COLO668 (cell line): Measurements from ENCODE around the gene ARHGAP33.

ENCODE experiments used
- DNase-seq: peaks from one replicate; lab custom pipeline; 2025; ENCODE audit not compliant: unreplicated experiment; lab: John Stamatoyannopoulos, UW

Gene ARHGAP33, protein sequence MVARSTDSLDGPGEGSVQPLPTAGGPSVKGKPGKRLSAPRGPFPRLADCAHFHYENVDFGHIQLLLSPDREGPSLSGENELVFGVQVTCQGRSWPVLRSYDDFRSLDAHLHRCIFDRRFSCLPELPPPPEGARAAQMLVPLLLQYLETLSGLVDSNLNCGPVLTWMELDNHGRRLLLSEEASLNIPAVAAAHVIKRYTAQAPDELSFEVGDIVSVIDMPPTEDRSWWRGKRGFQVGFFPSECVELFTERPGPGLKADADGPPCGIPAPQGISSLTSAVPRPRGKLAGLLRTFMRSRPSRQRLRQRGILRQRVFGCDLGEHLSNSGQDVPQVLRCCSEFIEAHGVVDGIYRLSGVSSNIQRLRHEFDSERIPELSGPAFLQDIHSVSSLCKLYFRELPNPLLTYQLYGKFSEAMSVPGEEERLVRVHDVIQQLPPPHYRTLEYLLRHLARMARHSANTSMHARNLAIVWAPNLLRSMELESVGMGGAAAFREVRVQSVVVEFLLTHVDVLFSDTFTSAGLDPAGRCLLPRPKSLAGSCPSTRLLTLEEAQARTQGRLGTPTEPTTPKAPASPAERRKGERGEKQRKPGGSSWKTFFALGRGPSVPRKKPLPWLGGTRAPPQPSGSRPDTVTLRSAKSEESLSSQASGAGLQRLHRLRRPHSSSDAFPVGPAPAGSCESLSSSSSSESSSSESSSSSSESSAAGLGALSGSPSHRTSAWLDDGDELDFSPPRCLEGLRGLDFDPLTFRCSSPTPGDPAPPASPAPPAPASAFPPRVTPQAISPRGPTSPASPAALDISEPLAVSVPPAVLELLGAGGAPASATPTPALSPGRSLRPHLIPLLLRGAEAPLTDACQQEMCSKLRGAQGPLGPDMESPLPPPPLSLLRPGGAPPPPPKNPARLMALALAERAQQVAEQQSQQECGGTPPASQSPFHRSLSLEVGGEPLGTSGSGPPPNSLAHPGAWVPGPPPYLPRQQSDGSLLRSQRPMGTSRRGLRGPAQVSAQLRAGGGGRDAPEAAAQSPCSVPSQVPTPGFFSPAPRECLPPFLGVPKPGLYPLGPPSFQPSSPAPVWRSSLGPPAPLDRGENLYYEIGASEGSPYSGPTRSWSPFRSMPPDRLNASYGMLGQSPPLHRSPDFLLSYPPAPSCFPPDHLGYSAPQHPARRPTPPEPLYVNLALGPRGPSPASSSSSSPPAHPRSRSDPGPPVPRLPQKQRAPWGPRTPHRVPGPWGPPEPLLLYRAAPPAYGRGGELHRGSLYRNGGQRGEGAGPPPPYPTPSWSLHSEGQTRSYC

DNA sequence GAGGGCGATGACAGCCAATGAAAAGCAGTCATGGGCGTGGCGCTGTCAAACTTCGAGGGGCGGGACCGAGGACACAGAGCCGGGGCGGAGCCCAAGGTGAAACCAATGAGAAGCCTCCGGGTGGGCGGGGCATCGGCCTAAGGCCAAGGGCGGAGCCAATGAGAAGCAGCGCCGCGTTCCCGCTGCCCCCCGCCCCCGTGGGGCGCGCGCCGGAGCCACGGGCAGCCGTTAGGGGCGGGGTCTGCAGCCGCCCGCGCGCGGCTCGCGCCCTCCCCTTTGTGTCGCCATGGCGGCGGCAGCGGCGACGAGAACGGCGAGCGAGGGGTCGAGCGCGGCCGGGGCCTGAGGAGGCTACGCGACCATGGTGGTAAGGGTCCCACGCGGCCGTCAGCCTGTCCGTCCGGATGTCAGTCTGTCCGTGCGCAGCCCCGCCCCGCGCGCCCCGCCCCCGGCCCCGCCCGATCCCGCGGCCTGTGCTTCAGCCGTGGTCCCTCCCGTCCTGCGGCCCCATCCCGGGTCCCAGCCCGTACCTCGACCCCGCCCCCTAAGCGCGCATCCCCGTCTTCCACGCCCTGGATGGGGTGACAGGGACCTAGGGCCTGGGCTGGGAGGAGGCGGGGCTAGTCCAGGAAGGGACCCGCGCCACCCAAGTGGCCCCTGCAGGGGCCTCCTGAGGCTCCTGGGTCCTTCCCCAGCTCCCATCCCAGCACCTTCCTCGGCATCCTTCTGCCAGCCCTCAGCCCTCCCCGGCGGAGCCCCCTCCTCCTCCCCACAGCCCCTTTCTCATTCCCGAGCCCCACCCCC lies at the start of gene ARHGAP33:
ARHGAP33 (plus strand) TSS at position 267 of the 804 bp plus-strand sequence; CDS start at position 362, 95 bp downstream.
- DNase-seq, result peak; percentile 99

DNA sequence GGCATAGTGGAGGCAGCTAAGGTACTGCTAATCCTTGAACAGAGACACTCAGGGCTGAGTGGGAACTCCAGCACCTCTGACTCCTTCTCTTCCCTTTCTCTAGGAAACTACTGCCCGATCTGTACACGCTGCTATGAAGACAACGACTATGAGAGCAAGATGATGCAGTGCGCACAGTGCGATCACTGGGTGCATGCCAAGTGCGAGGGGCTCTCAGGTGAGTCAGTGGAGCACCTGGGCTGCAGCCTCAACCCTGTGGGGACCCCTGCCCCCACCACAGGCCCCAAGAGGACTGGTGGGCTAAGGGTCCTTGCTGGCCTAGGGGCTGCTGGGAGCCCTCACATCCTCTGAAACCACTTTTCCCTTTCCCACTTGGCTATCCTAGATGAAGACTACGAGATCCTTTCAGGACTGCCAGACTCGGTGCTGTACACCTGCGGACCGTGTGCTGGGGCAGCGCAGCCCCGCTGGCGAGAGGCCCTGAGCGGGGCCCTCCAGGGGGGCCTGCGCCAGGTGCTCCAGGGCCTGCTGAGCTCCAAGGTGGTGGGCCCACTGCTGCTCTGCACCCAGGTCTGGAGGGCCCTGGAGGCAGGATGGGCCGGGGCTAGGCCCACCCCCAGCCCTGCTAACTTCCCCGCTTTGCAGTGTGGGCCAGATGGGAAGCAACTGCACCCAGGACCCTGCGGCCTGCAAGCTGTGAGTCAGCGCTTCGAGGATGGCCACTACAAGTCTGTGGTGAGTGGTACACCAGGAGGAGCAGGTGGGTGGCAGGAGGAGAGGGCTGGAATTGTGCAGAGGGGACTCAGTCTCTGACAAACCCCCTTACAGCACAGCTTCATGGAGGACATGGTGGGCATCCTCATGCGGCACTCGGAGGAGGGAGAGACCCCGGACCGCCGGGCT lies 48.1 kb upstream of the ARHGAP33 start:
- DNase-seq, result no peak

DNA sequence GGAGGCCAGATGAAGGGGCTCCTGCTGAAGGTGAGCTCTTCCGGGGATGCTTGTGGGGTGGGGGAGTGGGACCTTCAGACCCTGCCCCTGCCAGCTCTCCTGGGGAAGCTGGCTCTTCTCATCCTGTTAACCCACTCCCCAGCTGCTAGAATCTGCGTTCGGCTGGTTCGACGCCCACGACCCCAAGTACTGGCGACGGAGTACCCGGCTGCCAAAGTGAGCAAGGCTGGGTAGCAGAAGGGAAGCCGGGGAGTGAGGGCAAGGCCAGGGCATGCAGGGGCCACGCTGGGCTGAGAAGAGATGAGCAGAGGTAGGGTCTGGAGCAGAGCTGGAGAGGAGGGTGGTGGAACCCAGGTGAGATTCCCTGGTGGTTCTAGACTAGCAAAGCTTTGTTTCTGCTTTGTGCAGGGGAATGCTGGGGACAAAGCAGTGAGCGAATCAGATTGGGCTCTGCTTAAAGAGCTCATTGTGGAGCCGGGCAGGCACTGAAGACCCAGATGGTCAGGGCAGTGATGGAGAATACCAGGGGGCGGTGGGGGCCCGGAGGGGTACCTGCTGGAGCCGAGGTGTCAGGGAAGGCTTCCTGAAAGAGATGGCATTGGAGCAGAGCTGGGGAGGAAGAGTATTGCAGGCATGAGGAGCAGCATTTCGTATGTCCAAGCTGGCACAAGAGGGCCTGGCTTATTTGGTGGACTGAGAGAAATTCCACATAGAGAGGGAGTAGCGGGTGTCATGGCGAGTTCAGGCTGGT lies 47.2 kb upstream of the ARHGAP33 start:
- no peak for DNase-seq

DNA sequence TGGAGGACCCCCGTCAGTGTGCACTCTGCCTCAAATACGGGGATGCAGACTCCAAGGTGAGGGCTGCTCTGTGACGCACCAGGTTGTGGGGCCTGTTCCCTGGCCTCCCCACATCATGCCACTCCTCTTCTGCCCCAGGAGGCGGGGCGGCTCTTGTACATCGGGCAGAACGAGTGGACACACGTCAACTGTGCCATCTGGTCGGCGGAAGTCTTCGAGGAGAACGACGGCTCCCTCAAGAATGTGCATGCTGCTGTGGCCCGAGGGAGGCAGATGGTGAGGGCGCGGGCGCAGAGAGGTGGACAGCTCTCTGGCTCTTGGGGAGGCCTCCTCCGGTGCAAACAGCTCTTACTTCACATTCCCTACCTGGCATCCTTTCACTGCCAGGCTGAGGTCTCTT lies 46.3 kb upstream of the ARHGAP33 start:
- DNase-seq, result no peak

DNA sequence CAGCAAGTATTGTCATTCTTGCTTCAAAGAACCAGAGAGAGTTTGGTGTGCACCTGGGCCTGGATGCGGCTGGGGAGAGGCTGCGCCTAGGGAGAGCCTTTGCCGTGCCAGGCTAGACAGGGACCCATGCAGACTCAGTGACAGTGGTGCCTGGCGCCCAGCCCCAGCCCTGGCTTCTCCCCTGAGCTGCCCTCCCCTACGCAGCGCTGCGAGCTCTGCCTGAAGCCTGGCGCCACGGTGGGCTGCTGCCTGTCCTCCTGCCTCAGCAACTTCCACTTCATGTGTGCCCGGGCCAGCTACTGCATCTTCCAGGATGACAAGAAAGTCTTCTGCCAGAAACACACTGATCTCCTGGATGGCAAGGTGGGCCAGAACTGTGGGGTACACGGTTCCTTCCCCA lies 45.6 kb upstream of the ARHGAP33 start:
- no peak for DNase-seq

DNA sequence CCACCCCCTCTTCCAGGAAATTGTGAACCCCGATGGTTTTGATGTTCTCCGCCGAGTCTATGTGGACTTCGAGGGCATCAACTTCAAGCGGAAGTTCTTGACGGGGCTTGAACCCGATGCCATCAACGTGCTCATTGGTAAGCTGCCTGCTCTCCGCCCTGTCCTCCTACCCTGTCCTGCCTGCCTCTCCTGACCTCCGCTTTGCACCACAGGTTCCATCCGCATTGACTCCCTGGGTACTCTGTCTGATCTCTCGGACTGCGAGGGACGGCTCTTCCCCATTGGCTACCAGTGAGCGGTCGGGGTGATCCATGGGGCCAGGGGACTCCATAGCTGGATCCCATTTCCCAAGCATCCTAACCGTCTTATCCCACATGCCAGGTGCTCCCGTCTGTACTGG lies 45.0 kb upstream of the ARHGAP33 start:
- no peak for DNase-seq

DNA sequence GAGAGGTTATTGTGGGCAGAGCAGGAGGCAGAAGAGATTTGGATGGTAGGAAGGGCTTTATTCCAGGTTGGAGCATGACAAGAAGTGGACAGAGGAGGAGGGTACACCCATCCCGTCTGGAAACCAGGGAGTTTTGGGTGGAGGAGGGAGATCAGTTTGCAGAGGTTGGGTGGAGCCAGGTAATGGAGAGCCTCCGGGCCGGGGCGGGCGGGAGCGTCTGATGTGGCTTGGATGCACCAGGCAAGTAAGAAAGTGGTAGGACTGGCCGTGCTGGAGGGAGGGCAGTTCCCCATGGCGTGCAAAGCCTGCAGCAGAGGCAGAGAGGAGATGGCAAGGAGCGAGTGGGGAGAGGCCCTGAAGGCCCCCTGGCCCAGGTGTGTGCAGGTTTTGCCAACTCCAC lies 44.0 kb upstream of the ARHGAP33 start:
- DNase-seq, result no peak

DNA sequence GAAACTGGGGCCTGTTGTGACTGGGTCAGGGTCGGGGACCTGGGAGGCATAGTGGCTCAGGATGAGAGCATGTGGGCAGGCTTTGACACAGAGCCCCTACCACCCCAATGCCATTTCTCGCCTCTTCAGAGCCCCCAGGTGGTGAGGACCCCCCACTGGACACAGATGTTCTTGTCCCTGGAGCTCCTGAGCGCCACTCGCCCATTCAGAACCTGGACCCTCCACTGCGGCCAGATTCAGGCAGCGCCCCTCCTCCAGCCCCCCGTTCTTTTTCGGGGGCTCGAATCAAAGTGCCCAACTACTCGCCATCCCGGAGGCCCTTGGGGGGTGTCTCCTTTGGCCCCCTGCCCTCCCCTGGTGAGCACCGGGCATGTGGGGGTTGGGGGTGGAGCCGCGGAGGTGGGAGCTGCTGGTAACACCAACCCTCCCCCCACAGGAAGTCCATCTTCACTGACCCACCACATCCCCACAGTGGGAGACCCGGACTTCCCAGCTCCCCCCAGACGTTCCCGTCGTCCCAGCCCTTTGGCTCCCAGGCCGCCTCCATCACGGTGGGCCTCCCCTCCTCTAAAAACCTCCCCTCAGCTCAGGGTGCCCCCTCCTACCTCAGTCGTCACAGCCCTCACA lies 43.5 kb upstream of the ARHGAP33 start:
- no peak for DNase-seq

DNA sequence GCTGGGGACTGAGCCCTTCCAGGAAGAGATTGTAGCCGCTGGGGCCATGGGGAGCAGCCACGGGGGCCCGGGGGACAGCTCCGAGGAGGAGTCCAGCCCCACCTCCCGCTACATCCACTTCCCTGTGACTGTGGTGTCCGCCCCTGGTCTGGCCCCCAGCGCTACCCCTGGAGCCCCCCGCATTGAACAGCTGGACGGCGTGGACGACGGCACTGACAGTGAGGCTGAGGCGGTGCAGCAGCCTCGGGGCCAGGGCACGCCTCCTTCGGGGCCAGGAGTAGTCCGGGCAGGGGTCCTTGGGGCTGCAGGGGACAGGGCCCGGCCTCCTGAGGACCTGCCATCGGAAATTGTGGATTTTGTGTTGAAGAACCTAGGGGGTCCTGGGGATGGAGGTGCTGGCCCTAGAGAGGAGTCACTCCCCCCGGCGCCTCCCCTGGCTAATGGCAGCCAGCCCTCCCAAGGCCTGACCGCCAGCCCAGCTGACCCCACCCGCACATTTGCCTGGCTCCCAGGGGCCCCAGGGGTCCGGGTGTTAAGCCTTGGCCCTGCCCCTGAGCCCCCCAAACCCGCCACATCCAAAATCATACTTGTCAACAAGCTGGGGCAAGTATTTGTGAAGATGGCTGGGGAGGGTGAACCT lies 42.7 kb upstream of the ARHGAP33 start:
- DNase-seq, result no peak

DNA sequence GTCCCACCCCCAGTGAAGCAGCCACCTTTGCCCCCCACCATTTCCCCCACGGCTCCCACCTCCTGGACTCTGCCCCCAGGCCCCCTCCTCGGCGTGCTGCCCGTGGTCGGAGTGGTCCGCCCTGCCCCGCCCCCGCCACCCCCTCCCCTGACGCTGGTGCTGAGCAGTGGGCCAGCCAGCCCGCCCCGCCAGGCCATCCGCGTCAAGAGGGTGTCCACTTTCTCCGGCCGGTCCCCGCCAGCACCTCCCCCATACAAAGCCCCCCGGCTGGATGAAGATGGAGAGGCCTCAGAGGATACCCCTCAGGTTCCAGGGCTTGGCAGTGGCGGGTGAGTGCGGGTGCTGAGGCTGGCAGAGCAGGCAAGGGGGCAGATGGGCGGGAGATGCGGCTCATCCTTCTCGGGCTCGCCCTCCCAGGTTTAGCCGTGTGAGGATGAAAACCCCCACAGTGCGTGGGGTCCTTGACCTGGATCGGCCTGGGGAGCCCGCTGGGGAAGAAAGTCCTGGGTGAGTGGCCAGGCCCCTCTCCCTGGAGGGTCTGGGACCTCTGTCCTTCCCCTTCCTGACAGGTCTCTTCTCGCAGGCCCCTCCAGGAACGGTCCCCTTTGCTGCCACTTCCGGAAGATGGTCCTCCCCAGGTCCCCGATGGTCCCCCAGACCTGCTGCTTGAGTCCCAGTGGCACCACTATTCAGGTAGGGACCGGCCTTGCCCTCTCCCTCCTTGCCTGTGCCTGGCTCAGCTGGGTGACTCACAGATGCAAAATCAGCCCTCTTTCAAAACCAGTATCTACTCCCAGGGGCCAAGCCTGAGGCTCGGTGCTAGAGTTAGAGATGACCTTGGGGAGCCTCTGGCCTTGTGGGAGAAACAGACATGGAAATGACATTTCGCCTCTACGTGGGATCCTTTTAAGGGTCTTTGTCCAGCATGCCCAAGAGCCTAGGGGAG lies 41.9 kb upstream of the ARHGAP33 start:
- no peak for DNase-seq

DNA sequence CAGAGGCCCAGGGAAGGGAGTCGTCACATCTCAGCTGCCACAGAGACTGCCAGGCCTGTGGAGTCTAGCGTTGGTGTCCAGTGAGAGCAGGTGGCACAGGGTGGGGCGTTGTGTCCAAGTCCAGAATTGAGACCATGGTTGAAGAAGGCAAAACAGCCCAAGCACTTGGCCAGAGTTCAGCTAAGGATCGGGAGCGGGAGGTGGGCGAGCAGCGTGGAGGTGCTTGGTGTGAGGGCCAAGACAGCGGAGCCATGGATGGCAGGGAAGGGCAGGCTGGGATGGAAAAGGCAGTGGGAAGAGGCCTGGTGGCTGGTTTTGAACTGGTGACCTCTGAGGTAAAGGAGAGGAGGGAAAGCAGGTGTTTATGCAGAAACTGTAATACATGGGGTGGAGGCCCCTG lies 41.1 kb upstream of the ARHGAP33 start:
- DNase-seq, result no peak

DNA sequence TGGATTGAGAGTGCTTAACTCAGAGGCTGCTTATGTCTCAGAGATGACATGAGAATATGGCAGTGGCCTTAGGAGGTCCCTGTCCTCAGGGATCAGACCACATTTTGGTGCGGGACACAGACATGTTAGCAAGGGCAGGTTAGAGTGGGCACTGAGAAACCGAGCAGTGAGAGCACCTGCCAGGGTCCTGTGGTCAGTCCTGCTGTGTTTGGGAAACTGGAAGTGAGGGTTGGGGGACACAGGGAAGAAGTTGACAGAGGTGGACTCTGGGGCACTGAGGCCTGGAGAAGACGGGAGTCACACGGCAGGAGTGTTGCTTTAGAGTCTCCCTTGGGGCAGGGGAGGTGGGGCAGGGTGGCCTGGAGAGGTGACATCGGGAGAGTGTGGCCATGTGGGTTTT lies 40.5 kb upstream of the ARHGAP33 start:
- DNase-seq, result no peak

DNA sequence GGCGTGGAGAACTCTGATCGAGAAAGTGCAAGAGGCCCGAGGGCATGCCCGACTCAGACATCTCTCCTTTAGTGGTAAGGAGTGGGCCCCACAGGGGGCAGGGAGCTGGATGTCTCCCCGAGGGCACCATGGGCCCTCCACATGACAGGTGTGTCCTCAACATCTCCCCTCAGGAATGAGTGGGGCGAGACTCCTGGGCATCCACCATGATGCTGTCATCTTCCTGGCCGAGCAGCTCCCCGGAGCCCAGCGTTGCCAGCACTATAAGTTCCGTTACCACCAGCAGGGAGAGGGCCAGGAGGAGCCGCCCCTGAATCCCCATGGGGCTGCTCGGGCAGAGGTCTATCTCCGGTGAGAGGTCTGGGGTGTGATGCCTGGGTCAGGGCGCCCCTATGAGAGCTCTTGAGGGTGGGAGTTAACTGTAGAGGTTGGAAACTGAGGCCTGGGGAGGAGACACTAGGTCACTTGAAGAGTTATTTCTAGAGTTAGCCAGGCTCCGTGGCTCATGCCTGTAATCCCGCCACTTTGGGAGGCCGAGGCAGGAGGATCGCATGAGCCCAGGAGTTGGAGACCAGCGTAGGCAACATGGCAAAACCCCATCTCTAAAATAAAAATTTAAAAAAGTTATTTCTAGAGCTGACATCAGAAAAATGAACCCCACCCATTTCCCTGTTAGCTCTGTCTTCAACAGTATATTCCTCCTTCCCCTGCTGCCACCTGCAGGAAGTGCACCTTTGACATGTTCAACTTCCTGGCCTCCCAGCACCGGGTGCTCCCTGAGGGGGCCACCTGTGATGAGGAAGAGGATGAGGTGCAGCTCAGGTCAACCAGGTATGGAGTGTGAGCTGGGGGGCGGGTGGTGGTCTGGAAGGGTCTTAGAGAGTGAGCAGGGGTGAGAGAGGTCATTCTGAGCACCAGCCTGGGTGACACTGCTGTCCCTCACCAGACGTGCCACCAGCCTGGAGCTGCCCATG lies 38.2 kb upstream of the ARHGAP33 start:
- DNase-seq, result no peak

DNA sequence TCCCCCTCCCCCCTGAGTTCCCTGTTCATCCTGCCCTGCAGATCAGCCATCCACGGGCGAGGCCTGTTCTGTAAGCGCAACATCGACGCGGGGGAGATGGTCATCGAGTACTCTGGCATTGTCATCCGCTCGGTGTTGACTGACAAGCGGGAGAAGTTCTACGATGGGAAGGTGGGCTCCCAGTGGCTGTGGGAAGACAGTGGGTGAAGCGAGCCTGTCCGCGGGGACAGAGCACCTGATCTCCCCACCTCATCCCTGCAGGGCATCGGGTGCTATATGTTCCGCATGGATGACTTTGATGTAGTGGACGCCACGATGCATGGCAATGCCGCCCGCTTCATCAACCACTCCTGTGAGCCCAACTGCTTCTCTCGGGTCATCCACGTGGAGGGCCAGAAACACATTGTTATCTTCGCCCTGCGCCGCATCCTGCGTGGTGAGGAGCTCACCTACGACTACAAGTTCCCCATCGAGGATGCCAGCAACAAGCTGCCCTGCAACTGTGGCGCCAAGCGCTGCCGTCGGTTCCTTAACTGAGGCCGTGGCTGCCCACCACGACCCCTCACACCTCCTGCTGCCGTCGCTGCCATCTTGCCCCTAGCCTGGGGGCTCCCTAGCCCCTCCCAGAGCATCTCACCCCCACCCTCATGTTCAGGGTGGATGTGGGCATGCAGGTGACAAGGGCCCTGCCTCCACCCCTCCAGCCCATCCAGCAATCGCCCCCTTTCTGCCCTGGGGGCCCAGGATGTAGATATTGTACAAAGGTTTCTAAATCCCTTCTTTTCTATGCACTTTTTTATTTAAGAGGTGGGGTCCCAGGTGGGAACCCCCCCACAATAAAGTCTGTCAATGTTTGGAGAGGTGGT lies 37.1 kb upstream of the ARHGAP33 start:
- DNase-seq, result no peak

DNA sequence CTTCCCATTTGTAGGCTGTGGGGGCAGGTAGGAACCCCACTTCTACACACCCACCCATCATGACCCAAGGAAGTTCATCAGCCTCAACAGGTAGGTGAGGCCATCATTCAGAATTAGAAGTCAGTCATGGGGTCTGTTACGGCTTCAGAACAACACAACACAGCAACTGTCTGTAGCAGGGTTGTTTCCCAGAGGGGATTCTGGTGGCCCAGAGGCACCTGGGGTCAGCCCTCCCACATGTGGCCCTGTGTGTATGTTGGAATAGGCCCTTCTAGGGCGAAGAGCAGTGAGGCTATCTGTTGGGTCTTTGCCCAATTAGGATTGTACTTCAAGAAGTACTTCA lies 36.5 kb upstream of the ARHGAP33 start:
- DNase-seq, result no peak
